HG03432 (cell line): ENCODE measurements around the gene ARHGAP18.

ENCODE experiments used
- ATAC-seq: cut with Tn5 transposase; IDR thresholded peaks from one replicate; pipeline ENCODE4 v1.9.1; 2021; ENCODE audit warnings: mild to moderate bottlenecking, moderate library complexity; ENCODE audit not compliant: unreplicated experiment

Gene ARHGAP18

DNA sequence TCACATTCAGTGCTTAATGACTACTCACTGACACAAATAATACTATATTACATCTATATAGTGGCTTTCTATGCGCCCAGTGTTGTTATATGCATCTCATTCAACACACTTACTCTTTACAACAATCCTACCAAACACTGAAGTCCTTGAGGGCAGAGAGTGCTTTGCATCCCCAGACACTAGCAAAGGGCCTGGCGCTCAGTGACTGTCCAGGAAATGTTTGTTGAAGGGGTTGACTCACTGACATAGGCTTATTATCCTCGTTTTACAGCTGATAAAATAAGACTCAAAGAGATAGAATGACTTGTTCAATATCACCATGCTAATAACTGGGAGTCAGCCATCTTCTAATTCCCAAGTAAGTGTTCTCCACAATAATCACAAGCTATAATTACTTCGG is 163.3 kb downstream of the ARHGAP18 start:
- ATAC-seq = no peak

DNA sequence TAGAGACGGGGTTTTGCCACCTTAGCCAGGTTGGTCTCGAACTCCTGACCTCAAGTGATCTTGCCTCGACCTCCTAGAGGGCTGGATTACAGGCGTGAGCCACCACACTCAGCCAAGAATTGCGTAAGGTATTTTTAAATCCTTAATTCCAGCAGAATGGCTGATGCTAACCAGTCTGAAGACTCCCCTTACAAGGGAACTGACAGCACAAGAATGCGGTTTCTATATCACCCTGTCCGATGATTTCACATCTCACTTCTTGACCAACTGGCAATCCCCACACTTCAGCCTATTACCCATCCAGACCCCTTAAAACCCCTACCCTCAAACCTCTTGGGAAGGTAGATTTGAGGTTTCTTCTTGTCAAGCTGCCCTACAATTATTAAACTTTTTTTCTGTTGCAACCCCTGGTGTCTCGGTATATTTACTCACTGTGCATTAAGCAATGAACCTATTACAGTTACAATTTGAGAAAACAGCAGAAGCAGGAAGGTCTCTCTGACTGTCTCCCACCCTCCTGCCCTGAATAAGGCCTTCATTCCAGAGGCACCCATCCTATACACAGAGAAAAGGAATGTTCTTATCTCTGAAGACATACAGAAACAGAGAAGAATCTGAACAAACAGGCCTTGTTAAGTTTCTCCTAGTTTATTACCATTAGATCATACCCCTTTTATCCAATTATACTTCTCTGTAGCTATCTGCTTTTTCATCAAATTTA is 164.9 kb downstream of the ARHGAP18 start:
- no peak for ATAC-seq

DNA sequence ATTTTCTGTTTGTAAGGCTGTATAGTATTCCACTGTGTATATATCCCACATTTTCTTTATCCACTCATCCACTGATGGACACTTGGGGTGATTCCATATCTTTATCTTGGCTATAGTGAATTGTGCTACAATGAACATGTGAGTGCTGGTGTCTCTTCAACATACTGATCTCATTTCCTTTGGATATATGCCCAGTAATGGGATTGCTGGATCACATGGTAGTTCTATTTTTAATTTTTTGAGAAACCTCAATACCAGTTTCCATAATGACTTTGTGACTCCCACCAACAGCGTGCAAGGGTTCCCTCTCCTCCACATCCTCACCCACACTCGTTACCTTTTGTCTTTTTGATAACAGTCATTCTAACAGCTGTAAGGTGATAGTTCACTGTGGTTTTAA is 166.0 kb downstream of the ARHGAP18 start:
- no peak for ATAC-seq

DNA sequence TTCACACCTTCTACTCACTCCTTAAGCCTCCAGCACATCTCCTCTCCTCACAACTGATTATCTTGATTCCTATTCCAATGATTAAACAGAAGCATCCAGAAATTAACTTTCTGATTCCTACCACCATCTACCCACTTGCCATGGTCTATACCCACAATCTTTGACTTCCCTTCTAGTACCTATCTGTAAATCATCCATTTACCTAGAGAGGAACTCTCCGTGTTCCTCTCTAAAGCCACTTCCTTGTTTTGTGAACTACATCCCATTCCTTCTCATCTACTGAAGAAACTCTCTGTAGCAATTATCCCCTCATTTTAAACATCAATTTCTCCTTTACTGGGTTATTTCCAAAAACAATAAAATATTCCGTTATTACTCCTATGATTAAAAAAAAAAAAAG is 167.3 kb downstream of the ARHGAP18 start:
- ATAC-seq = no peak

DNA sequence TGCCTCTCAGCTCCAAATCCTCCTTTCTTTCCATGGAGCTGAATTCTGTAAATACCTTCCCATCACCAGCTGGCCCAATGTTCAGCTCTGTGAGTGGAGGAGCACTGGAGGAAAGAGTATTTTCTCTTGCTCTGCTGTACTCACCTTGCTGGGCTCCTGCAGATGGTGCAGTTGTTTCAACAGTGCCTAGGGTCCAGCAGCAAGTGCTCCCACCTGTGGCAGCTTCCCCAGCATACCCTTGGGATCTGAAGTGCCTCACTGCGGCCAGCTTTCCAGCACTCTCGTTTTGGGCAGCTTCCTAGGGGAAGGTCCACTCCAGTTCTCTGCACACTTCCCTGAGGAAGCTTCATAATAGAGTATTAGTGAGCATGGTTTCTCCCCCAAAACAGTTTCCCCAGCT is 170.9 kb downstream of the ARHGAP18 start:
- no peak for ATAC-seq

DNA sequence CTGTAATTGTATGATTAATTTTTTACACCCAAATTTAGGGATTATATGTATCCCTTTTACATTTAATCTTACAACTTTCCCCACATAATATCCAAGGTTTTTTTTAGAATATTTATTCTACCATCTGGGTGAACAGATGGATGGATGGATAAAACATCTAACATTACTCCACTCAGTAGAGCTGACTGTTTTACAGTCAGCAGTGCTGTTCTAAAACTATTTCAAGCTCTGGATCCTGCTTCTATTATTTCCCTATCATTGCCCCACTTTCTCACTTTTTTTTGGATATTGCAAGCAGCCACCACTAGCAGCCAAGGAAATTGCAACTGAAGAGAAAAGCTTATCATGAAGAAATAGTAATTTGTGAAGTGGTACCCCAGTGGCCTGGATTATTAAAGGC is 173.7 kb downstream of the ARHGAP18 start:
- ATAC-seq = no peak

DNA sequence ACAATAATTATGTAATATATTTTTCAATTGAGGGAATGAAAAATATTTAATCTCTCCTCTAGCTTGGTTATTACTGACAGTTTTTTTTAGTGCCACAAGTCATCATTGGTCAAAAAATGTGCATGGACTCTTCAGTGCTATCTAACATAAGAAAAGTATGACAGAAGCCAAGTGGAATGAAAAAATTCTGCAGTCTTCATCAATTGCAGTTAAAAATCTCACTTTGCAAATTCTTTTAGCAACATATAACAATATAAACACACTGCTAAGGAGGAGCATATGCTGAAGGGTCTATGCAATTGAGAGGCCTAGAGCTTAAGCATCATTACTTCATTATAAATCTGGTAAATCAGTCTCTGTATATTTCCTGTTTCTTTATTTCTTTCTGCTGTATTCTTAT is 175.1 kb downstream of the ARHGAP18 start:
- ATAC-seq = no peak
